GM18870 (cell line): ENCODE measurements around the gene MAMDC4.
"Not testable (repeated sequence)": the region's sequence is repeated elsewhere in the genome, so short reads cannot be mapped to it uniquely, and the experiment has no call there.

Experiments used
- ATAC-seq: cut with Tn5 transposase; IDR thresholded peaks from one replicate; pipeline ENCODE4 v1.9.1; 2021; ENCODE audit warnings: moderate library complexity; ENCODE audit not compliant: unreplicated experiment

The MAMDC4 gene

GRCh38 chr9:136824496-136825225 is 27.5 kb upstream of the MAMDC4 start:
- no peak for ATAC-seq

DNA sequence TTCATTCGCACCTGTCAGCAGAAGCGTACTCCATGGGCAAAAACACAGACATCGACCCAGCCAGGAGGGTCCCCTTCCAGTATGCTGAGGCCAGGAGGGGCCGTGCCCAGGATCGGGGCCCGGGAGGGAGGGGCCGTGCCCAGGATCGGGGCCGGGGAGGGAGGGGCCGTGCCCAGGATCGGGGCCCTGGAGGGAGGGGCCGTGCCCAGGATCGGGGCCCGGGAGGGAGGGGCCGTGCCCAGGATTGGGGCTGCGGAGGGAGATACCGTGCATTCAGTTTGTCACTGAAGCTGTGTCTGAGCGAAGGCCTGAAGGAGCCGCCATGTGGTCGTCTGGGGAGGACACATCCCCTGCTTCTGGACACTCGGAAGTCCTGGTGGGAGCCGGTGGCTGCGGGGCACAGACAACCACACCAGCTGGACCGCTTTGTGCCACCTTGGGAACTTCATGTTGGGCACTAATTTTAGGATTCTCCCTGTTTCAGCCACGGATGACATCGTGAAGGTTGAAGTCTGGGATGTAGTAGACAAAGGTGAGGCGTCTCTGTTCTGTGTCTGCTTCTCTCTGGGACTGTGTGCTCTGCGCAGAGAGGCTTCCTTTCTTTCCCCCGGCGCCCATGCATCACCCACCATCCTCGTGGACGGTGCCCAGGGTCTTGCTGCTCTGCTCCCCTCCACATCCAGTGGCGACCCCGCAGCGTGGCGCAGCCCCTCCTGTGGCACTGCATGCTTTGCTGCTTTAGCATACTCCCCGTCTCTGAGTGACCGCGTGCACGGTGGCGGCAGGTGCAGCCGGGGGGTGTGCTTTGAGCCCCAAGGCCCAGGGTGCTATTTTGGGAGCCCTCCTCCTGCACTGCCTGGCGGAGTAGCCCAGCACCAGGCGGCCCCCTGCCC is 26.6 kb upstream of the MAMDC4 start:
- no peak for ATAC-seq

DNA sequence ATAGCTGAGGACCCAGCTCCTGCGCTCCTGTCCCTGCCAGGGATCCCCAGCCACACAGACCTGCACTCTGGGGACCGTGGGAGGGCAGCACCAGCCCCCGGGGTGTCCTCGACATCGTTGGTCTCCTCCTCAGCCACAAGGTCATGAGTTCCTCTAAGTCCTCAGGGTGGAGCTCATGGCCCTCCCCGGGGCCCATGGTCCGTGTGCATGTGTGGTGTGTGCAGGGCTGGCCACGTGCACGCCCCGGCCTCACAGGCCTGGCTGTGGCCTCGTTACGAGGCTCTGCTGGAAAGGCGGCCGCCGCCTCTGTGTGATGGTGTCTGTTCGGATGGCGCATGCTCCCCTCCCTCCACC is 26.0 kb upstream of the MAMDC4 start:
- ATAC-seq = no peak

GRCh38 chr9:136826703-136827582 is 25.2 kb upstream of the MAMDC4 start:
- ATAC-seq = no peak

- ATAC-seq = no peak
Measured at GRCh38 chr9:136827794-136828473, 24.2 kb upstream of the MAMDC4 start.

GRCh38 chr9:136828474-136829140 is 23.5 kb upstream of the MAMDC4 start:
- no peak for ATAC-seq

GRCh38 chr9:136829412-136829811 is 22.7 kb upstream of the MAMDC4 start:
- no peak for ATAC-seq

GRCh38 chr9:136829981-136830885 is 21.9 kb upstream of the MAMDC4 start:
- no peak for ATAC-seq

GRCh38 chr9:136831002-136831719 is 21.0 kb upstream of the MAMDC4 start:
- ATAC-seq = no peak

GRCh38 chr9:136831720-136832104 is 20.4 kb upstream of the MAMDC4 start:
- ATAC-seq = no peak

- no peak for ATAC-seq
Measured at GRCh38 chr9:136832581-136832980, 19.6 kb upstream of the MAMDC4 start.

DNA sequence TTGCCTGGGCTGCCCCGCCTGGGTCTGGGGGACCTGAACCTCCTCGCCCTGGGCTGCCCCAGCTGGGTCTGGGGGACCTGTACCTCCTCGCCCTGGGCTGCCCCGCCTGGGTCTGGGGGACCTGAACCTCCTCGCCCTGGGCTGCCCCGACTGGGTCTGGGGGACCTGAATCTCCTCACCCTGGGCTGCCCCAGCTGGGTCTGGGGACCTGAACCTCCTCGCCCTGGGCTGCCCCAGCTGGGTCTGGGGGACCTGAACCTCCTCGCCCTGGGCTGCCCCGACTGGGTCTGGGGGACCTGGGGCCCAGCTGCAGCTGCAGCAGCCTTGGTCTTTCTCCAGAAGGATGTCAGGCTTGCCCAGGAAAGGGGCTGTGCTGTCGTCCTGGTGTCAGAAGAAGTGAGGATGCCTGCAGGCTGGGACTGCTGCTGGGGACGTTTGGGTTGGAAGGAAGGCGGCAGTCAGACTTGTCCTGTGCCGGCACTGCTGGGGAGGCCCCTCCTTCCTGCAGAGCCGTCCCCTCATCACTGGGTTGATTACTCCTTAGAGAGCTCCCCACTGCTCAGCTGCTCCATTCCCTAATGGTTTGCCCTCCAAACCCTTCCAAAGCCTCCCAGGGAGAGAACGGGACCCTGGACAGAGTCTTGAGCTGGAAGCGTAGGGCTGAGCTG is 18.6 kb upstream of the MAMDC4 start:
- not testable (repeated sequence) for ATAC-seq

GRCh38 chr9:136835162-136835931 is 16.8 kb upstream of the MAMDC4 start:
- ATAC-seq = no peak

GRCh38 chr9:136835932-136836904 is 15.9 kb upstream of the MAMDC4 start:
- no peak for ATAC-seq

DNA sequence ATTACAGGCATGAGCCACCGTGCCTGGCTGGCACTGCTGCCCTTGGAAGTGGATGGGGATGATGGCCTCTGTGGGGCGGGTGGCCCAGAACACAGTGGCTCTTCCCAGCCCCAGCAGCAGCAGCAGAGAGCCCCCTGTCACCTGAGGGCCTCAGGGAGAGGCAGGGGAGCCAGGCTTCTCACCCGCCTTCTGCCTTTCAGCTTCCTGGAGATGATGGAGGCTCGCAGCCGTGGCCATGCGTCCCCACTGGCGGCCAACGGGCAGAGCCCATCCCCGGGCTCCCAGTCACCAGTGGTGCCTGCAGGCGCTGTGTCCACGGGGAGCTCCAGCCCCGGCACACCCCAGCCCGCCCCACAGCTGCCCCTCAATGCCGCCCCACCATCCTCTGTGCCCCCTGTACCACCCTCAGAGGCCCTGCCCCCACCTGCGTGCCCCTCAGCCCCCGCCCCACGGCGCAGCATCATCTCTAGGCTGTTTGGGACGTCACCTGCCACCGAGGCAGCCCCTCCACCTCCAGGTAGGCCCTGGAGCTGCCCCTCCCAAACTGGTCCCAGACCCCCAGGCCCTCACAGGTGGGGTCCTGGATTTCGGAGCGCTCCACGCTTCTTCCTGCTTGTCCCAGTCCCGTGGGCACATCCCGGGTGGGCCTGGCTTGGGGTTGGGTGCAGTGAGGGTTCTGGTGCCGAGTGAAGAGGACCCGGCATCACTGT is 14.8 kb upstream of the MAMDC4 start:
- no peak for ATAC-seq
